ENCODE measurements around the gene POU3F2.

- TF ChIP-seq CTCF (IDR thresholded peaks at IDR 0.05) (no peak), POLR2AphosphoS5 (IDR thresholded peaks at IDR 0.05) (no peak), POLR2A (IDR thresholded peaks at IDR 0.05; ENCODE audit: low read depth) (no peak), EP300 (IDR thresholded peaks at IDR 0.05) (no peak)
Measured at GRCh38 chr6:98877250-98877649, 42.9 kb downstream of the POU3F2 start.
